Gastrocnemius medialis (tissue), 4 donors: ENCODE measurements around the gene MYO16.

ENCODE experiments used
- CTCF ChIP-seq, 5 experiments: fragments of 450-650 bp in 3 of 5; fragments of 200-600 bp in 2 of 5; sonication (generic) in 2 of 5; IDR thresholded peaks in 4 of 5; conservative IDR thresholded peaks in 1 of 5; 1 replicate in 4 of 5; 2 replicates in 1 of 5; pipeline ENCODE4 v1.5.1; 2016 to 2019; ENCODE audit warnings: antibody characterized with exemption in 5 of 5, mild to moderate bottlenecking in 3 of 5, moderate library complexity in 3 of 5
- POLR2A ChIP-seq, 2 donors: fragments of 450-650 bp; IDR thresholded peaks; one replicate each; pipeline ENCODE4 v1.6.1; 2017; ENCODE audit warnings: antibody characterized with exemption in 2 of 2, mild to moderate bottlenecking in 2 of 2, moderate library complexity in 2 of 2

- TF ChIP-seq CTCF (IDR thresholded peaks at IDR 0.05 in 4 of 5, conservative IDR thresholded peaks at IDR 0.05 in 1 of 5) (no peak), POLR2A (IDR thresholded peaks at IDR 0.05) (no peak)
Measured at GRCh38 chr13:108807841-108808240, 178.4 kb downstream of the MYO16 start.
